NCI-H226 (cell line): ENCODE results near the gene MBNL1.
"Not testable (repeated sequence)": the region's sequence is repeated elsewhere in the genome, so short reads cannot be mapped to it uniquely, and the experiment has no call there.

Experiments
- DNase-seq: peaks from one replicate; pipeline ENCODE4 v3.0.0-alpha.2; 2015

Gene MBNL1

DNA sequence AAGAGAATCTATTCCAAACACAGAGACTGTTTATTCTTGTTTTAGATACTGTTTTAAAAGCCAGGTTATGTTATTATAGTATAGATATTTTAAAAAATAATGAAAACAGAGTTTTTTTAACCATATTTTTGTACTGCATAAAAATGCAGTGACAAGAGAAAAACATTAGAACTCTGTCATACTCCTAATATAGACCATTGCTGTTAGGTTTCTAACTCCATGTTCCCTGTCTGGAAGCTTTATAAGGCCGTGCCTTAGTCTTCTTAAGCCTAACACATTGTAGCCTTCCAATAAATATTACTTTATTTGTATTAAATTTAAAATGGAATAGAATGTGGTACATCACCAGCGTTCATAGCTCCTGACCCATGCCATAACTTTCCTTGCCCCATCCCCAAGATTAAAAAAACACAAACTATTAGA, 53.2 kb downstream of the MBNL1 start:
- DNase-seq = no peak

GRCh38 chr3:152322756-152323155, 54.0 kb downstream of the MBNL1 start:
- DNase-seq = no peak

- no peak for DNase-seq
Observed at GRCh38 chr3:152323834-152324233, 55.1 kb downstream of the MBNL1 start.

DNA sequence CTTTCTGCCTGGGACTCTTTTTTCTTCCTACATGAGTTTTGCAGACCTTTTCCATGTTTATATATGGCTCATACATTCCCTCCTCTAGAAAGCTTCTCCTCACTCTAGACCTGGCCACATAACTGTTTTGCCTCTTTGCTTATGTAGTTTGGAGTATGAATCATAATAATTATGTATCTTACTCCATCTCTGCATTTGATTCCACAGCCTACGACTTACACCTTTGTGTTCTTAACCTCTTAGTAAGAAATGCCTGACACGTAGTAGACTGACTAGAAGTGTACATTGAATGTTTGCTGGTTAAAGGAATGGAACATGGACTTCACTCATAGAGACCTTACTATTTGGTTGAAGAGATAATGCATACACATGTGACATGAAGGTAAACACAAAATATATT, 56.4 kb downstream of the MBNL1 start:
- no peak for DNase-seq

DNA sequence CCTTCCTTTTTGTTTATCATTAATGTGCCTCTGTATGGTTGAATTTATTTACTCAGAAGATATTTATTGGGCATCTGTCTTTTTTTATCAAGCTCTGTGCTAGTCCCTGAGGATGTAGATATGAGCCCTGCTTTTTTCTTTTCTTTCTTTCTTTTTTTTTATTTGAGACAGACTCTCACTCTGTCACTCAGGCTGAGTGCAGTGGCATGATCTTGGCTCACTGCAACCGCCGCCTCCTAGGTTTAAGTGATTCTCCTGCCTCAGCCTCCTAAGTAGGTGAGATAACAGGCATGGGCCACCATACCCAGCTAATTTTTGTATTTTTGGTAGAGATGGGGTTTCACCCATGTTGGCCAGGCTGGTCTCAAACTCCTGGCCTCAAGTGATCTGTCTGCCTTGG, 58.5 kb downstream of the MBNL1 start:
- DNase-seq = no peak

DNA sequence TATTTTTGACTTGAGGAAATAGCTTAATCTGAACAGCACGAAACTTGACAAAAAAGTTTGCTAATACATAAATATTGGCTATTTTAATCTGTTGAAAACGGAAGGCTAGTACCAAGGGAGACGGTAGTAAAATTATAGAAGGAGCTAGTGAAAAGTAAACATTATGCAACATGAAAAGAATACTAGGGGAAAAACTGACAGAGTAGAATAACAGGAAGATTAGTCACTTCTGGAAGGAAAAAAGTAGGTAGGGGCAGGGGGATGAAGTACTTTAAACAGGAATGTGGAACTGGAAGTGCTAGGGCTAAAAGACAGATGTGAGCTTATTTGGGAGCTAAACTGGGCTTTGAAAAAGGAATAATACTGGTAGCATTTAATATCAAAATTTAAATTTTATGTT, 60.1 kb downstream of the MBNL1 start:
- peak; percentile 85 for DNase-seq

DNA sequence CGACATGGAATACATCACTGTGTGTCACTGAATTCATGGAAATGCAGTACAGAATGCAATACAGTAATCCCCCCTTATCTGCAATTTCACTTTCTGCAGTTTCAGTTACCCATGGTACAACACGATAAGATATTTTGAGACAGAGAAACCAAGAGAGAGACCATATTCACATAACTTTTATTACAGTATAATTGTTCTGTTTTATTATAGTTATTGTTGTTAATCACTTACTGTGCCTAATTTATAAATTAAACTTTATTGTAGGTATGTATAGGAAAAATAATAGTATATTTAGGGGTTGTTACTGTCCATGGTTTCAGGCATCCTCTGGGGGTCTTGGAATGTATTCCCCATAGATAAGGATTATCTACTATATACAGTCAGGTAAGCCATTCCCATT, 61.8 kb downstream of the MBNL1 start:
- DNase-seq = no peak

DNA sequence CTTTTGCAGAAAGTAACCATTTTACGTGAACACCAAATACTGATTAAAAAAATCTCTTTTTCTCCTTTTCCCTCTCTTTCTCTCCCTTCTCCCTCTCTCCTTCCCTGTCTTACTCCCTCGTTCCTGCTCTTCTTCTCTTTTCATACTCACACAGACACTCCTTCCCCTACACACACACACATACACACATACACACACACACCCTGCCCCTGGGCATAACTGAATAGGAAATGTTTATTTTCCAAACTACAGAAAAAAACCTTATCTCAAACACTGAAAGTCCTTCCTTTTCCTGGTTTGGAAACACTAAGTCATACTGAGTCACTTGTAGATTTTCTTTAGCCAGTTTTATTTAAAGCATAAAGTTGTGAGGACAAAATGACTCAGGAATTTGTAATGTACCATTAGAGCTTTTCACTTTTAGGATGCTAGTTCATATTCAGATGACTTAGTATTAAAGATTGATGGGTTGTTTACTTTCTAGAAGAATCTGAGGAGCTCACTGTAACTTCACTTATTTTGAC, 62.4 kb downstream of the MBNL1 start:
- DNase-seq = peak; percentile 88

DNA sequence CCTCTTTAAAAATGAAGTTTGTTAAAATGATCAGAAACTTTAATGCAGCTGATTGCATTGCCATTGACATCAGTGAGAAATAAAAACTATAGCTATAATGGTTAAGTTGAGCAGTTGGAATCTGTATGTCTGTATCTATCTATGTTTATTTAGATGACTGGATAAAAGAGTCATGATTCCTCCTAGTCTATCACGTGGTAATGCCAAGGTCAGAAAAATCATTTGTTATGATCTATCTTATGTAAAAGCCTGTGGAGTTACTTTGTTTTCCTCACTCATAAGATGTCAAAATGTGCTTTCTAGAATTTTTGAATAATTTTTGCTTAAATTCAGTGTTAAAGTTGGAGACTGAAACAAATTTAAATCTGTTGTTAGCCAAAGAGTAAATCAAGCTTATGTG, 63.3 kb downstream of the MBNL1 start:
- DNase-seq = no peak

GRCh38 chr3:152333928-152334327, 65.2 kb downstream of the MBNL1 start:
- DNase-seq = no peak

DNA sequence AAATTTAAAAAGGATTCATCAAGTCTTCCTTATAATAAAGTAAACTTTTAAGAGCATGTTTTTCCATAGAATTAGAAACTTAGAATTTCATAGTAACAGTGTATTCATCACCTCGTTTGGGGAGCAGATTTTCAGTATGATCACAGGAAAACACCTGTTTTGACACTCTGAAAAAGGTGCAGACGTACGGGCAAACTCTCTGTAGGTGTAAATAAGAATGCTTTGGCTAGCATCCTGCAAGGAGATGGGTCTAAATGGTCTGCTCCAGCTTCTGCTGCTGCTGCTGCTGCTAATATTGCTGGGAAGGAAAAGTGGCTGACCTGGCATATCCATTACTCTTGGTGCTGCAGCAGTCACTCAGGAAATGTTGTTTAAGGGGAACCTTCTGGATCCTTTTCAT, 66.0 kb downstream of the MBNL1 start:
- DNase-seq = no peak

- no peak for DNase-seq
Observed at GRCh38 chr3:152335273-152335672, 66.5 kb downstream of the MBNL1 start.

DNA sequence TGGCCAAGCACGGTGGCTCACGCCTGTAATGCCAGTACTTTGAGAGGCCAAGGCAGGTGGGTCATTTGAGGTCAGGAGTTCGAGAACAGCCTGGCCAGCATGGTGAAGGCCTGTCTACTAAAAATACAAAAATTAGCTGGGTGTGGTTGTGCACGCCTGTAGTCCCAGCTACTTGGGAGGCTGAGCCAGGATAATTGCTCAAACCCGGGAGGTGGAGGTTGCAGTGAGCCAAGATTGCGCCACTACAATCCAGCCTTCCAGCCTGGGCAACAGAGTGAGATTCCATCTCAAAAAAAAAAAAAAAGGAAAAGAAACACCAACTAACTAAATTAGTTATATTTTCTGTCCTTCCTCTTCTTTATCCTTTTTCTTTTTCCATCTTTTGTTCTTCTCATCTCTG, 68.6 kb downstream of the MBNL1 start:
- DNase-seq = not testable (repeated sequence)

DNA sequence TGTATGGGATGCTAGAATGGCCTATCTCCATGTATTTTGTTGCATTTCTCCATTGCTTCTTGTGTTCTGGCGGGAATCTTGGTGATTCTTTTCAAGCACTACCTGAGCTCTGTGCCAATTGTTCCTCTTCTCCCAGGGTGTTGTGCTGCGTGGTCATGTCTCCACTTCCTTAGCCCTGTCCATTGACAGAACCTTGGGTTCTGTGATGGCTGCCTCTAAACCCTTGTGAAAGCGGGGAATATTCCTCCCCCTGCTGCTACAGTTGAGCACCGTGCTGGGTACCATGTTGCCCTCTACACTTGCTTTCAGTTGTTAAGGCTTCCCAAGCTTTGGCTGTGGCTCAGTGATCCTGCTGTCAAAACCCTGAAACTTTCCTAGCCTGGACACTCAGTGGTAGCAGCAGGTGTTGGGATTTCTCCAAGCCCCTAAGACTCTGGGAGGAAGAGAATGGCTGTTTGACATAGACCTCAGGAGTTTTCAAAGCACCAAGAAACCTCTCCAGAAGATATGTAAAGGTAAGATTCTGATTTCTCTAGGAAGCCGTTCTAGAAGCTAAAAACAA, 69.5 kb downstream of the MBNL1 start:
- DNase-seq = no peak

- DNase-seq = no peak
Observed at GRCh38 chr3:152339881-152340505, 71.3 kb downstream of the MBNL1 start.

DNA sequence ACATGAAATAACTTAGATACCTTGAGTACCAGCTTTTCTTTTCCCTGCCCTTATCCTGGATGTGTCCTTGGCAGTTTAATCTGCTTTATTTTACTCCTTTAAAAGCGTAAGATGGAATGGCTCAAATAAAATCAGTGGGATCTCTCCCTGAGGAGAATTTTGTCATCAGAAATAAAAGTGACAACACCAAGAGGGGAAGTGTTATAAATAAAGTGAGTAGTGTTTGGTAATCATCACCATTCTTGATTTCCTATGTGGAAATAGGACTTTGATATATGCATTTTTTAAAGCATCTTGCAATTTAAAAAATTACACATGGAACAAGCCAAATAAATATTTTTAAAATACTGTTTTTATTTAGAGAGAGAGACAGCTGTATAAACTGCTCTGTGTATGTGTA, 76.5 kb downstream of the MBNL1 start:
- DNase-seq = no peak

- no peak for DNase-seq
Observed at GRCh38 chr3:152346058-152346457, 77.3 kb downstream of the MBNL1 start.

DNA sequence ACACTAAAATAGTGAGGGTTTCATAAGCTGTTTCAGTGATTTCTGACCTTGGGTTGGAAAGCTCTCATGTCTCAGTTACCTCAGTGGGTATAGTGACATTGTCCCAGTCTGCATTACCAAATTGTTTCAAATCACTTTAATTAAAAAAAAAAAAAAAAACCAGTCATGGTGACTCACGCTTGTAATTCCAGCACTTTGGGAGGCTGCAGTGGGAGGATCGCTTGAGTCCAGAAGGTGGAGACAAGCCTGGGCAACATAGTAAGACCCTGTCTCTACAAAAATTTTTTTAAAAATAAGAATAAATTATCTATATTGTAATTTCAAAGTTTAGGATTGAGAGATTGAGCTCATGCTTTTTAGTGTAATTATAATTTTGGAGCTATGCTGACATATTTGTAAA, 78.0 kb downstream of the MBNL1 start:
- DNase-seq = no peak

- DNase-seq = no peak
Observed at GRCh38 chr3:152348436-152349177, 79.9 kb downstream of the MBNL1 start.

DNA sequence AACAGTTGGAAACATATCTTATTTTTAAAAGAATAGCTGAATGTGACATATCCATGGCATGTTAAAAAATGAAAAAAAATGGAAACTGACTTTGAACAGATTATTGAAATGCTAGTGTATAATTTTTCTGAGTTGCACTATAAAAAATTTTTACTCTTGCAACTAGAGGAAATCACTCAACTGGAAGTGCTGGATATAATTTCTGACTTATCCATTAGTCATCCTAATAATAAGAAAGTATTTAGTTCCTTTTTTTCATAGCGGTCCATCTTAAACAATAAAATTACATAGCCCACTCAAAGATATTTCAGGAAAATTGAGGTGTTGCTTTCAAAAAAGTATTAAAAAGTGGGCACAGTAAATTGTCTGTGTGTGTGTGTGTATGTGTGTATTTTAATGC, 80.7 kb downstream of the MBNL1 start:
- DNase-seq = peak; percentile 26

DNA sequence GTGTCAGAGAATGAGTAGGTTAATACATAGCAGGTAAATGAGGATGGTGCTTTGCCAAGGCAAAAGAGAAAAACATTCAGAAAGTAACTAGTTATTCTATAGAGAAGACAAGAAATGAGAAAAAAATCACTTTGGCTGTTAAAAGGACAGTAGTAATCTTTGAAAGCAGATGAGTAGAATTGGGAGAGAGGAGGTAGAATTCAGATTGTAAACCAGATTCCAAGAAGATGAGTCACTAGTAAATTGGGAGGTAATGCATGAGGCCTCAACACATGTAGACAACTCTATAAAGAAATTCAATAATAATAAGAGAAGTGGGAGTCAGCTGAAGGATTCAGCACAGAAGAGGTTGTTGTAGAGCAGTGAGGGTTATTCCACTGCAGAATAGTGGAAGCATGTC, 81.4 kb downstream of the MBNL1 start:
- peak; percentile 71 for DNase-seq

DNA sequence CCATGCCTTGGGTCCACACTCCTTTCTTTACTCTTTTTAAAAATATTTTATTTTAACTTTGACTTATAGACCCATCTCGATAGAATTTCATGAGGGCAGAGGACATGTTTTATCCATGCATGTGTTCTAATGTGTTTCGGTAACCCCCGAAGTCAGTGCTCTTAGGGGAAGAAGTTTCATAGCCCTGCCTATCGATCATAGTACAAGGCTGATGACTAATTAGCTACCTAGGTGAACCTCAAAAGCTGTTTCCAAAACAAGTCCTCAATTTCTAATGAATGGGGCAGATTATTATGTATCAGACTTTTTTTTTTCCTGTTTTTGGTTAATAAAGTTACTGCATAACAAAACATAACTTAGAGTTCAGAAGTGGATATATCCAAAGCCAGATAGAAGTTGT, 82.0 kb downstream of the MBNL1 start:
- no peak for DNase-seq

DNA sequence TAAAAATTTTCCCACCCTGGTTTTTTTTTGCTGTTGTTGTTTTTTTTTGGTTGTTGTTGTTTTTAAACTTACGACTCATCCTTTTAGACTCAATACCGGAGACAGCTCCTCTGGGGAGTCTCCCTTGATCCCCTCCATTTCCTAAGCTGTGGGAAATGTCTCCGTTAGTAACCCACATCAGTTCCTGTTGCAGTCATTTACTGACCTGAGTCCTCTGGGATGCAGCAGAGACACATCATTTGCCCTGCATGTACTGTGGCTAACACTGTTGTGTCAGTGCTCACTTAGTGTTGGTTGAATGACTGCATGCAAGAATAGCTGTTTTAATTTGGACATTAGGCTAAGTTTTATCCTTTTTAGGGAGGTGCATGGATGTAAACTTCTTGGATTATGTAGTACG, 83.8 kb downstream of the MBNL1 start:
- DNase-seq = peak; percentile 29

DNA sequence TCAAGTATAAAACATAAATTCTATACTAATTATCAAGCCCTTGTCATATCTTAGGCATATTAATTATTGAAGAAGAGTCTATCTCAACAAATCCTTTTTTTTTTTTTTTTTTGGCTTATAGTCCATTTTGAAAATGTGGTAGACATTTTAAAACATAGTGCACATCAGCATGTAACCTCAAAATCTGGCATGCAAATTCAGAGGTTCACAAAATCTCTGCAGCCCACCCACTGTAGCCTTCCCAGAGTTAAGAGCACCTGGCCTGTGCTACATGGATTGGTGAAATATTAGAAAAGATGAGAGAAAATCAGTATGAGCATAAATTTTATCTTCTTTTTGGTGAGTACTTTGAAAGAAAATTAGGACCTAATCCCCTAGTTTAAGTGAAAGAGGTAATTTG, 84.8 kb downstream of the MBNL1 start:
- no peak for DNase-seq
